Raji (cell line): ENCODE results near the gene SEPTIN10.

ENCODE experiments used
- POLR2A ChIP-seq: IDR thresholded peaks from 2 replicates; pipeline ENCODE4 v1.6.1; 2011; ENCODE audit warnings: low read depth, low read length, control low read depth; ENCODE audit not compliant: insufficient read depth

SEPTIN10 gene

GRCh38 chr2:109615637-109616144 is 1.9 kb upstream of the SEPTIN10 start:
- no peak for TF ChIP-seq POLR2A

GRCh38 chr2:109614715-109615636 is 1.2 kb upstream of the SEPTIN10 start:
- TF ChIP-seq POLR2A = no peak

- TF ChIP-seq POLR2A = no peak
Measured at GRCh38 chr2:109613081-109613921, 465 bp downstream of the SEPTIN10 start.

GRCh38 chr2:109611467-109612095 is 2.2 kb downstream of the SEPTIN10 start:
- no peak for TF ChIP-seq POLR2A

GRCh38 chr2:109609352-109610024 is 4.3 kb downstream of the SEPTIN10 start:
- TF ChIP-seq POLR2A = no peak

- TF ChIP-seq POLR2A = no peak
Measured at GRCh38 chr2:109607766-109608165, 6.0 kb downstream of the SEPTIN10 start.

- TF ChIP-seq POLR2A = no peak
Measured at GRCh38 chr2:109604597-109604996, 9.2 kb downstream of the SEPTIN10 start.

GRCh38 chr2:109602617-109603188 is 11.1 kb downstream of the SEPTIN10 start:
- no peak for TF ChIP-seq POLR2A

GRCh38 chr2:109601783-109602182 is 12.0 kb downstream of the SEPTIN10 start:
- no peak for TF ChIP-seq POLR2A

GRCh38 chr2:109597283-109597682 is 16.5 kb downstream of the SEPTIN10 start:
- TF ChIP-seq POLR2A = no peak

- TF ChIP-seq POLR2A = no peak
Measured at GRCh38 chr2:109595644-109596043, 18.1 kb downstream of the SEPTIN10 start.

GRCh38 chr2:109594246-109594885 is 19.4 kb downstream of the SEPTIN10 start:
- no peak for TF ChIP-seq POLR2A

- TF ChIP-seq POLR2A = no peak
Measured at GRCh38 chr2:109592905-109593304, 20.9 kb downstream of the SEPTIN10 start.

- no peak for TF ChIP-seq POLR2A
Measured at GRCh38 chr2:109591206-109591605, 22.6 kb downstream of the SEPTIN10 start.
